BJ (cell line): ENCODE results near the gene ACVR2A. TPM values are rescaled to one million over a fixed set of nuclear protein-coding genes. Genes with fewer than 3 reads are reported as not detected.

ENCODE experiments used
- CTCF ChIA-PET: fragments of 350-600 bp; formaldehyde crosslinking; extraction: SDS; loops from one replicate; lab custom pipeline; 2021; ENCODE audit warnings: antibody characterized with exemption, inconsistent platforms; lab: Yijun Ruan, JAX
- POLR2A ChIA-PET: fragments of 300-600 bp; sonication (Branson Sonifier 250); formaldehyde crosslinking; extraction: SDS; loops from one replicate; lab custom pipeline; 2021; ENCODE audit warnings: antibody characterized with exemption; lab: Charles Lee
- DNase-seq: peaks from one replicate; pipeline ENCODE4 v3.0.0-alpha.2; 2011; ENCODE audit warnings: low read depth
- H3K27me3 ChIP-seq: 2 replicates; pipeline ENCODE4 v1.6.0; 2011; ENCODE audit warnings: low read length; ENCODE audit not compliant: control insufficient read depth, insufficient read depth
- H3K36me3 ChIP-seq: 2 replicates; pipeline ENCODE4 v1.5.1; 2011; ENCODE audit warnings: low read length; ENCODE audit not compliant: control insufficient read depth, insufficient read depth
- H3K4me3 ChIP-seq: 2 replicates; pipeline ENCODE4 v1.5.1; 2011; ENCODE audit warnings: low read depth, mild to moderate bottlenecking, control low read depth, low read length
- CTCF ChIP-seq: IDR thresholded peaks from 2 replicates; pipeline ENCODE4 v1.5.1; 2011; ENCODE audit warnings: low read depth, mild to moderate bottlenecking, control low read depth, inconsistent platforms, low read length, moderate library complexity; ENCODE audit not compliant: insufficient read depth
- polyA plus RNA-seq: library from polyadenylated mRNA; depleted of rRNA; stranded (reverse); fragments of >200 nt; gene quantifications from 2 replicates; pipeline ENCODE4 v1.2.3, GENCODE V29; 2011

Gene ACVR2A
- polyA plus RNA-seq, 1 experiment = 2.2 TPM

- CTCF ChIA-PET = interaction anchor here (1.1 kb wide), 1 partner anchor 12 kb away, joined by 5 read pairs; no protein-coding TSS in a partner anchor
- no peak for DNase-seq
- H3K4me3 ChIP-seq = no peak overlapping the region
- POLR2A ChIA-PET = no interaction called here
- no peaks in the 10 kb centered on the region for H3K27me3 ChIP-seq
- TF ChIP-seq CTCF = no peak
- H3K36me3 ChIP-seq = no peaks in the 10 kb centered on the region
These were observed 10.5 kb downstream of the ACVR2A start for GRCh38 chr2:147855316-147855715.

GRCh38 chr2:147855977-147856376 lies 11.1 kb downstream of the ACVR2A start:
- ChIA-PET CTCF (interaction anchor here (0.7 to 1.1 kb wide), 2 partner anchors 11 to 12 kb away, joined by 3 to 5 read pairs; no protein-coding TSS in a partner anchor), POLR2A (no interaction called here)
- no peaks in the 10 kb centered on the region for H3K27me3 ChIP-seq
- no peak for DNase-seq
- H3K36me3 ChIP-seq = no peaks in the 10 kb centered on the region
- no peak for TF ChIP-seq CTCF
- H3K4me3 ChIP-seq = no peak overlapping the region

- no peak for DNase-seq
- ChIA-PET POLR2A (no interaction called here), CTCF (no interaction called here)
- Histone ChIP-seq H3K36me3 (no peaks in the 10 kb centered on the region), H3K27me3 (no peaks in the 10 kb centered on the region), H3K4me3 (no peak overlapping the region)
- TF ChIP-seq CTCF = no peak
These were observed 15.2 kb downstream of the ACVR2A start for GRCh38 chr2:147860009-147860408.

- POLR2A ChIA-PET = no interaction called here
- DNase-seq = no peak
- Histone ChIP-seq H3K36me3 (no peaks in the 10 kb centered on the region), H3K4me3 (no peak overlapping the region), H3K27me3 (no peaks in the 10 kb centered on the region)
- CTCF ChIA-PET = no interaction called here
- TF ChIP-seq CTCF = no peak
These were observed 18.2 kb downstream of the ACVR2A start for GRCh38 chr2:147862859-147863516.

- ChIA-PET CTCF (no interaction called here), POLR2A (no interaction called here)
- no peak for DNase-seq
- no peaks in the 10 kb centered on the region for H3K27me3 ChIP-seq
- H3K4me3 ChIP-seq = no peak overlapping the region
- TF ChIP-seq CTCF = no peak
- H3K36me3 ChIP-seq = no peaks in the 10 kb centered on the region
These were observed 19.0 kb downstream of the ACVR2A start for GRCh38 chr2:147863835-147864234.
